SK-N-SH (cell line): ENCODE data around the gene SIPA1.

Source experiments
- CHD2 ChIP-seq: fragments of 150-350 bp; IDR thresholded peaks from 2 replicates; pipeline ENCODE4 v1.6.1; 2018; ENCODE audit warnings: low read length; ENCODE audit not compliant: partially characterized antibody
- CTCF ChIP-seq: fragments of 200-600 bp; sonication (generic); IDR thresholded peaks from 2 replicates; pipeline ENCODE4 v1.6.1; 2017; ENCODE audit warnings: antibody characterized with exemption, mild to moderate bottlenecking, moderate library complexity
- EP300 ChIP-seq, 2 experiments: IDR thresholded peaks; 2 replicates each; pipeline versions ENCODE4 v1.4.0 to v1.6.1; 2012; ENCODE audit warnings: borderline replicate concordance in 1 of 2, low read depth in 1 of 2, low read length in 1 of 2
- EZH2phosphoT487 ChIP-seq: fragments of 200-600 bp; sonication (generic); IDR thresholded peaks from 2 replicates; pipeline ENCODE4 v1.6.1; 2017; ENCODE audit warnings: low read depth, mixed run types, mild to moderate bottlenecking, antibody characterized with exemption, moderate library complexity, borderline replicate concordance
- GABPA ChIP-seq: IDR thresholded peaks from 2 replicates; pipeline ENCODE4 v1.4.0; 2012; ENCODE audit warnings: low read depth, mild to moderate bottlenecking
- REST ChIP-seq: IDR thresholded peaks from 2 replicates; pipeline ENCODE4 v1.6.1; 2012; ENCODE audit warnings: mild to moderate bottlenecking, low read depth, low read length, moderate library complexity
- TCF12 ChIP-seq: IDR thresholded peaks from 2 replicates; pipeline ENCODE4 v1.4.0; 2012

GRCh38 chr11:65685981-65686380 lies 48.1 kb downstream of the SIPA1 start:
- TF ChIP-seq CTCF (no peak), CHD2 (no peak), TCF12 (no peak), EP300 (IDR thresholded peaks at IDR 0.05; ENCODE audit: borderline replicate concordance in 1 of 2, low read depth in 1 of 2, low read length in 1 of 2) (no peak), GABPA (no peak), EZH2phosphoT487 (no peak), REST (no peak)
